HepG2 (cell line): ENCODE measurements around the gene KIFAP3. TPM values are rescaled to one million over a fixed set of nuclear protein-coding genes. Genes with fewer than 3 reads are reported as not detected.

ENCODE experiments used
- ATF4 ChIP-seq, 2 experiments: fragments of 450-650 bp in 1 of 2; sonication (generic) in 1 of 2; formaldehyde crosslinking; IDR thresholded peaks; 2 replicates each; pipeline versions ENCODE4 v1.5.0 to v1.8.0; 2020 to 2022; ENCODE audit warnings: mild to moderate bottlenecking in 1 of 2, missing genetic modification reagents in 1 of 2
- CREB1 ChIP-seq, 2 experiments: fragments of 450-650 bp in 1 of 2; IDR thresholded peaks; 2 replicates each; pipeline ENCODE4 v1.6.1; 2016 to 2017; ENCODE audit warnings: control low read depth in 1 of 2, mild to moderate bottlenecking in 1 of 2, missing compliant biosample characterization in 1 of 2, missing genetic modification characterization in 1 of 2
- ETV5 ChIP-seq: IDR thresholded peaks from 2 replicates; pipeline ENCODE4 v1.6.1; 2018; ENCODE audit warnings: missing biosample characterization, missing genetic modification reagents, inconsistent platforms, borderline replicate concordance
- FOXO1 ChIP-seq: sonication (generic); formaldehyde crosslinking; IDR thresholded peaks from 2 replicates; pipeline ENCODE4 v1.4.0; 2020; ENCODE audit warnings: missing genetic modification reagents
- HIVEP1 ChIP-seq: sonication (generic); formaldehyde crosslinking; IDR thresholded peaks from 2 replicates; pipeline ENCODE4 v1.4.0; 2020; ENCODE audit warnings: mild to moderate bottlenecking, missing genetic modification reagents
- HNRNPH1 ChIP-seq: fragments of 200-400 bp; formaldehyde crosslinking; optimal IDR thresholded peaks from 2 replicates; pipeline ENCODE3; 2017; ENCODE audit warnings: mild to moderate bottlenecking, low read depth, low read length
- HOXA3 ChIP-seq: sonication (generic); formaldehyde crosslinking; IDR thresholded peaks from 2 replicates; pipeline ENCODE4 v1.5.0; 2020; ENCODE audit warnings: missing genetic modification reagents
- IKZF4 ChIP-seq: sonication (generic); formaldehyde crosslinking; IDR thresholded peaks from 2 replicates; pipeline ENCODE4 v1.5.1; 2020; ENCODE audit warnings: borderline replicate concordance, mild to moderate bottlenecking, low read depth, missing genetic modification reagents; ENCODE audit errors: not compliant biosample characterization
- IRF9 ChIP-seq: sonication (generic); formaldehyde crosslinking; IDR thresholded peaks from 2 replicates; pipeline ENCODE4 v1.8.0; 2022; ENCODE audit warnings: missing genetic modification reagents, mild to moderate bottlenecking, borderline replicate concordance
- NR2F6 ChIP-seq, 2 experiments: IDR thresholded peaks; 2 replicates each; pipeline ENCODE4 v1.6.1; 2016; ENCODE audit warnings: antibody characterized with exemption in 1 of 2, mild to moderate bottlenecking in 1 of 2
- RERE ChIP-seq: IDR thresholded peaks from 2 replicates; pipeline ENCODE4 v1.6.1; 2016; ENCODE audit warnings: low read depth, missing genetic modification reagents, missing compliant biosample characterization
- RXRA ChIP-seq: sonication (generic); formaldehyde crosslinking; IDR thresholded peaks from 2 replicates; pipeline ENCODE4 v1.5.1; 2020; ENCODE audit warnings: missing genetic modification reagents
- RXRB ChIP-seq: IDR thresholded peaks from 2 replicates; pipeline ENCODE4 v1.6.1; 2016; ENCODE audit warnings: borderline replicate concordance, missing genetic modification reagents, missing compliant biosample characterization
- SP4 ChIP-seq: sonication (generic); formaldehyde crosslinking; IDR thresholded peaks from 2 replicates; pipeline ENCODE4 v1.8.1; 2023; ENCODE audit warnings: mild to moderate bottlenecking, missing genetic modification reagents
- ZBTB4 ChIP-seq: sonication (generic); formaldehyde crosslinking; IDR thresholded peaks from 2 replicates; pipeline ENCODE4 v1.4.0; 2020; ENCODE audit warnings: missing genetic modification reagents, mild to moderate bottlenecking, borderline replicate concordance
- ZBTB42 ChIP-seq: sonication (generic); formaldehyde crosslinking; IDR thresholded peaks from 2 replicates; pipeline ENCODE4 v1.5.0; 2020; ENCODE audit warnings: mild to moderate bottlenecking, missing genetic modification reagents
- ZNF703 ChIP-seq: sonication (generic); formaldehyde crosslinking; IDR thresholded peaks from 2 replicates; pipeline ENCODE4 v1.5.1; 2020; ENCODE audit warnings: missing genetic modification reagents, mild to moderate bottlenecking, moderate library complexity, borderline replicate concordance
- polyA plus RNA-seq, 8 experiments: library from polyadenylated mRNA; depleted of rRNA in 3 of 8; stranded (reverse) in 7 of 8; unstranded in 1 of 8; fragments of >200 nt; fragmentation: Illumina TruSeq in 4 of 8; extraction: Trizol in 4 of 8; gene quantifications; 2 replicates each; pipeline versions ENCODE4 v1.2.1 to v1.2.3, GENCODE V29; 2011 to 2016; ENCODE audit warnings: low read depth in 4 of 8, missing spikeins in 1 of 8, mixed read lengths in 1 of 8; ENCODE audit not compliant: insufficient read depth in 1 of 8
- total RNA-seq, 5 experiments: library from RNA; depleted of rRNA; stranded (reverse); fragments of >200 nt; fragmentation: Illumina TruSeq; extraction: Trizol; gene quantifications; 2 replicates each; pipeline ENCODE4 v1.2.3, GENCODE V29; 2016; ENCODE audit warnings: low read depth in 1 of 5

KIFAP3 gene
- total and polyA plus RNA-seq, 2 of the 13 experiments (the other 11 are each of a cell fraction or from before 2014, with no cell fraction given): 3.4 to 10.0 TPM

- no peak for TF ChIP-seq NR2F6 (IDR thresholded peaks at IDR 0.05)
- no peak; the same call in 1 of the 2 replicates for TF ChIP-seq NR2F6 (CRISPR knock-in tag; IDR thresholded peaks at IDR 0.05)
- no peak for TF ChIP-seq ZBTB42 (CRISPR knock-in tag)
- no peak for TF ChIP-seq ZBTB4 (CRISPR knock-in tag)
- TF ChIP-seq ETV5: peak; percentile 59
- peak; percentile 23; the same call in 1 of the 2 replicates for TF ChIP-seq CREB1 (IDR thresholded peaks at IDR 0.05)
- peak; percentile 34; the same call in 1 of the 2 replicates for TF ChIP-seq CREB1 (CRISPR knock-in tag; IDR thresholded peaks at IDR 0.05)
- TF ChIP-seq SP4: 0 out of 2 replicates have a peak, but pooled peaks have one; percentile 33
- TF ChIP-seq IRF9 (CRISPR knock-in tag): no peak
- peak; percentile 47 for TF ChIP-seq HOXA3 (CRISPR knock-in tag)
- TF ChIP-seq IKZF4 (CRISPR knock-in tag): no peak
- peak; percentile 35; the same call in 1 of the 2 replicates for TF ChIP-seq FOXO1
- TF ChIP-seq HNRNPH1: no peak
- TF ChIP-seq RXRA: no peak
- no peak for TF ChIP-seq HIVEP1 (CRISPR knock-in tag)
- TF ChIP-seq ZNF703 (CRISPR knock-in tag): no peak
- peak; percentile 47; the same call in 1 of the 2 replicates for TF ChIP-seq RXRB (CRISPR knock-in tag)
- TF ChIP-seq ATF4 (CRISPR knock-in tag; IDR thresholded peaks at IDR 0.05): no peak
- no peak for TF ChIP-seq RERE (CRISPR knock-in tag)
Observed at GRCh38 chr1:170074250-170075157, at the start of gene KIFAP3 (continued).
